KOPT-K1 (cell line): ENCODE results near the gene COL15A1.

Source experiments
- H3K27ac ChIP-seq: fragments of 200-600 bp; sonication (generic); 2 replicates; pipeline ENCODE4 v1.5.1; 2016; ENCODE audit warnings: antibody characterized with exemption, mild to moderate bottlenecking, low read depth, low read length; ENCODE audit not compliant: poor library complexity, severe bottlenecking
- H3K36me3 ChIP-seq: fragments of 200-600 bp; sonication (generic); 2 replicates; pipeline ENCODE4 v1.5.1; 2017; ENCODE audit warnings: antibody characterized with exemption, mild to moderate bottlenecking, low read length, moderate library complexity; ENCODE audit not compliant: insufficient read depth
- H3K9me3 ChIP-seq: fragments of 200-600 bp; sonication (generic); 2 replicates; pipeline ENCODE4 v1.5.1; 2017; ENCODE audit warnings: antibody characterized with exemption, low read length, mild to moderate bottlenecking; ENCODE audit not compliant: insufficient read depth, poor library complexity, severe bottlenecking

The COL15A1 gene

GRCh38 chr9:99075246-99075912 lies 131.7 kb downstream of the COL15A1 start:
- Histone ChIP-seq H3K36me3 (no peaks in the 10 kb centered on the region), H3K27ac (peak overlapping the region; percentile 44), H3K9me3 (no peaks in the 10 kb centered on the region)

DNA sequence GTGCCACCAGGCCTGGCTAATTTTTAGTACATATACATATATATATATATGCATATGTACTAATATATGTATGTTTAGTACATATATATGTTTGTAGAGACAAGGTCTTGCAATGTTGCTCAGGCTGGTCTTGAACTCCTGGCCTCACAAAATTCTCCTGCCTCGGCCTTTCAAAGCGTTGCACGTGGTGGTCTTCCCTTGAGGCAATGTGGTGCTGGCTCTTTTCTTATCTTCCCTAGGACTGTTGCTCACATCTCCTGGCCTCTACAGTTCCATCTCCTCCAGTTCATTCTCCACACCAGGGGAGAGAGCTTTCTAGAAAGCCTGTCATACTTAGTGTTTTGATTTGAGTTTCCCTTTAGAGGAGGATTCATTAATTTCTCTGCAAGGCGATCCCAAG lies 132.3 kb downstream of the COL15A1 start:
- Histone ChIP-seq H3K9me3 (no peaks in the 10 kb centered on the region), H3K27ac (peak overlapping the region; percentile 80), H3K36me3 (no peaks in the 10 kb centered on the region)

GRCh38 chr9:99076483-99077171 lies 132.9 kb downstream of the COL15A1 start:
- Histone ChIP-seq H3K9me3 (no peaks in the 10 kb centered on the region), H3K36me3 (no peaks in the 10 kb centered on the region), H3K27ac (peak overlapping the region; percentile 80)

DNA sequence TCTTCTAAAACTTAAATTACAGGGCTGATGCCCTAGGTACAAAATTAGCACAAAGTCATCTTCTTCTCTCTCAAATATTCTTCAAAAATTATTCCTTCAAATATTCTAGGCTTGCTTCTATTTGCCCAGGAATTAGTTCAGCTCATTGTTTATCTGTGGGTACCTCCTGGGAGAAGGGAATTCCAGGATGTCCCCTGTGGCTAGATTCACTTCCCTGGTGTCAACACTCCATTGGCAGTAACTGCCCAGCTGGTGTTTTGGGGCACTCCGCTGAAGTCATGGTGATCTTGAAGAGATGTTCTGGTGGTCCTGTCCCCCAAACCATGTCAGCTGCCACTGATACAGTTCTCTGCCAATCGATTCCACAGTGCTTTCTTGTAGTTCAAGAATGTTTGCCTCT lies 135.0 kb downstream of the COL15A1 start:
- no peaks in the 10 kb centered on the region for H3K9me3 ChIP-seq
- H3K27ac ChIP-seq, result no peak overlapping the region
- H3K36me3 ChIP-seq, result no peaks in the 10 kb centered on the region

- no peaks in the 10 kb centered on the region for H3K36me3 ChIP-seq
- no peaks in the 10 kb centered on the region for H3K9me3 ChIP-seq
- no peak overlapping the region for H3K27ac ChIP-seq
Measured at GRCh38 chr9:99079542-99079941, 135.8 kb downstream of the COL15A1 start.

- no peak overlapping the region for H3K27ac ChIP-seq
- no peaks in the 10 kb centered on the region for H3K36me3 ChIP-seq
- H3K9me3 ChIP-seq, result no peaks in the 10 kb centered on the region
Measured at GRCh38 chr9:99083051-99083450, 139.3 kb downstream of the COL15A1 start.

DNA sequence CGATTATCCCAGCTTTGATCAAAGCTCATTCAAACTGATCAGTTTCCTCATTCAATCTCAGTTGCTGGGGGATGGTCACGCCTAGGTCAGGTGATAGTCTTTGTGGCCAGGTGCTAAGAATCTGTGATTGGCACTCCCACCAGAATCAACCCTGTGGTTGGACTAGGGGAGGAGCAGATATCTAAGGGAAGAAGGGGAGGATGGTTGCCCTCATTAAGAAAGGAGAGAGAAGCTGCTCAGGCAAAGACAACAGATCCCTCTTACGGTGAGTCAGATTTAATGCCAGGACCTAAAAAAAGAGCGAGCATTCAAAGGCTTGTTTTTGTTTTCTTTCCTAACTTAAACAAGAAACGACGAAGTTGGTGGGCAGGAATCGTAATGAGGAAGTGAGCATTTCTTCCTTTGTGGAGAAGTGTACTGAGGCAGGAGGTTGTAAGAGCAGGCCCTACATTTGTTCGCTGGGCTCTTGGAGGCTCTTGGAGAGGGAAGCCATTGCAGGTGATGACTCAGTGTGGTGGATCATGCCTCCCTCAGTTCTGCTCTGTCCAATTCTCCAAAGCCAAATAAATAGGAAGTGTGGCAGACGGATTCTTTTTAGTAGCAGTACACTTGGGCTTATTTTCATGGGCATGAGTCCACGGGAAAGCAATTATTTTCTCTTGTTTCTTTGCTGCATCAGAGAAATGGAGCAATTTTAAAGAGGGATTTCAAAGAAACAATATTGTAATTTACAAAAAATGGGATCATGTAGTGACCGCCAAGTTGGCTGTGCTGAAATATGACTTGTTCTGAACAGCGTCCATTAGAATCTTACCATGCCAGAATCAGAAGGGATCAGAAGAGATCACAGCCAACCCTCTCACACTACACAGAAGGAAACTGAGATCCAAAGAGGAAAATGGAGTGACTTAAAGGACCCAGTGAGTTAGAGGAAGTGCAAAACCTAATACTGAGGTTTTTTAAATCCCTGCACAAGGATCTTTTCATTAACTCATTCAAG lies 142.5 kb downstream of the COL15A1 start:
- H3K27ac ChIP-seq, result no peak overlapping the region
- no peaks in the 10 kb centered on the region for H3K36me3 ChIP-seq
- H3K9me3 ChIP-seq, result peaks cover 22% of the 10 kb centered on the region

DNA sequence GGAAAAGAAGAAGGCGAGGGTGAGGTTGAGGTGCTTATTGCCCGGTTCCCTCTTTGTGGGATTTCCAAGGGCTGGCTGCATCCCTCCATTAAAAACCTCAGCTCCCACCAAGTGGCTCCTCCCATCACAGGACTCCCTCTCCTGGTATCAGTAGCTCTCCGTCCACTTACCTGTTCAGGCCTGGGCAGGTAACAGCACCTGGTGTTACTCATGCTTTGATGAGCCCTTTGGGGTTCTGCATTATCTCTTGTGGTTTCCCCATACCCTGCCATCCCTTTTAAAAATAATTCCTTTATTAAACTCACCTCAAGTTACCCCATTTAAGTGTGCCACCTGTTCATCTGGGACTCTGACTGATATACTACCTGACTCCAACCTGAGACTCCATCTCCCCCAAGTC lies 143.8 kb downstream of the COL15A1 start:
- H3K9me3 ChIP-seq, result peaks cover 22% of the 10 kb centered on the region
- H3K27ac ChIP-seq, result no peak overlapping the region
- no peaks in the 10 kb centered on the region for H3K36me3 ChIP-seq

DNA sequence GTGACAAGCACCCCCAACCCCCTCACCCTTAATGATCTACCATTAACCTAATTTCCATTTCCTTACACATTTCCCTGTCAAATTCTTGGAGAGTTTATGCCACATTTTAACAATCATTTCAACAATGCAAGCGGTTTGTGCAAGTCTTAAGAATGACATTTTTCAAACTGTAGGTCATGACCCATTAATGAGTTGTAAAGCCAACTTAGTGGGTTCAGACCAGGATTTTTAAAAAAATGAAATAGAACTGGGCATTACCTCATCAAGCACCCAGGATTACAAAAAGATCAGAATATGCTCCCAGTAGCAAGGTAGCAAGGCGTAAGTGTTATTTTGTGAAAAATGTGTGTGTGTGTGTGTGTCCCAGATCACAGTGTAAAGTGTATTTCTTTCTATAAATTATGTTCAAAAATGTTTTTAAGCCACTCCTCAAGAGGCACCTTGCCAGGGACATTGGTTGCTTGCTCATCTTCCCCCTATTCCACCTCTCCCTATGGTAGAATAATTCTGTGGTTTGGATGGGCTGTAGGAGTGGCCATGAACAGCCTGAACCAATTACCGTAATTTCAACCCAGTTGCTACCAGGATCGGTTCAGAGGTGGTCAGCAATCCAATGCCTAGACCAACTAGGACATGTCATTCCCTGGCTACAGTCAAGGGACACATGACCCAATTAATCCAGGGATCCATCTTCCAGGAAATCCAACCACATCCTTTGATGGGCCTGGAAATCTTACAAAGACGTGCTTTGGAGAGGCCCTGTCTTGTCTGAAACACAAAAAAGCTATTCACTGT lies 146.8 kb downstream of the COL15A1 start:
- no peak overlapping the region for H3K27ac ChIP-seq
- H3K36me3 ChIP-seq, result no peaks in the 10 kb centered on the region
- peaks cover 22% of the 10 kb centered on the region for H3K9me3 ChIP-seq

GRCh38 chr9:99092643-99093491 lies 149.2 kb downstream of the COL15A1 start:
- Histone ChIP-seq H3K27ac (peak overlapping the region; percentile 79), H3K9me3 (peaks cover 22% of the 10 kb centered on the region), H3K36me3 (no peaks in the 10 kb centered on the region)

DNA sequence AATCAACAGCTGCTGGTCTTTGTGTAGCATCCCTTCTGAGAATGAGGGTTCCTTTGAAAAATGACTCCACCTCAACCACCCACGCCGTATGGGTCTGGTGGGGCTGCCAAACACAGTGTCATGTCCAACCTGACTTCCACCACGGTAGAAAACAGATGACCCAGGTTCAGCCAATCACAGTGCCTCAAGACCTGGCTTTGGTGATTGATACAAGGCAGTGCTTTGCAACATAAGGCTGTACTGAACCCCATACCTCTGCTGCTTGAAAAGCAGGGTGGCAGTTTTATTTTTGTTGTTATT lies 149.7 kb downstream of the COL15A1 start:
- Histone ChIP-seq H3K27ac (peak overlapping the region; percentile 79), H3K36me3 (no peaks in the 10 kb centered on the region), H3K9me3 (peaks cover 22% of the 10 kb centered on the region)

GRCh38 chr9:99095565-99095964 lies 151.9 kb downstream of the COL15A1 start:
- H3K9me3 ChIP-seq, result peaks cover 5% of the 10 kb centered on the region
- H3K27ac ChIP-seq, result peak overlapping the region; percentile 19
- H3K36me3 ChIP-seq, result no peaks in the 10 kb centered on the region

DNA sequence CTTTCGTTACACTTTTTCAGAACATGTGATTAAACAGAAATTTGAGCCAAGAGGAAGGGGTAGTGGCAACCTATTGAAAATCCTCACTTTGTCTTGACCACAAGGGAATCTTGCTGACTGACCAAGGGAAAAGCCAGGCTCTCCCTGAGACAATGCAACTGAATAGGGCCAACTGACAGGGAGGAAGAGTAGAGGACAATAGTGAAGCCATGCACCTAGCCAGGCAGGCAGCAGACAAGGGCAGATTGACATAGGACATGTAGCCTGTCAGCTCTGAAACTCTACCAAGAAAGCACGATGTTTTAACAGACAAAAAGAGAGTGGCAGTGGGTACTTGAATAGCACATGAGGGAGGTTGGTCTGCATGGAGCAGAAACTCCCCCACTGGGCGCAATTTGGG lies 152.7 kb downstream of the COL15A1 start:
- peak overlapping the region; percentile 19 for H3K27ac ChIP-seq
- no peaks in the 10 kb centered on the region for H3K36me3 ChIP-seq
- H3K9me3 ChIP-seq, result no peaks in the 10 kb centered on the region
